ENCODE measurements around the gene ZNF423. TPM values are rescaled to one million over a fixed set of nuclear protein-coding genes. Genes with fewer than 3 reads are reported as not detected.

ZNF423 gene
- total RNA-seq, 4 donors from 2014 or later = 6.6 to 22.9 (median 8.6) TPM

DNA sequence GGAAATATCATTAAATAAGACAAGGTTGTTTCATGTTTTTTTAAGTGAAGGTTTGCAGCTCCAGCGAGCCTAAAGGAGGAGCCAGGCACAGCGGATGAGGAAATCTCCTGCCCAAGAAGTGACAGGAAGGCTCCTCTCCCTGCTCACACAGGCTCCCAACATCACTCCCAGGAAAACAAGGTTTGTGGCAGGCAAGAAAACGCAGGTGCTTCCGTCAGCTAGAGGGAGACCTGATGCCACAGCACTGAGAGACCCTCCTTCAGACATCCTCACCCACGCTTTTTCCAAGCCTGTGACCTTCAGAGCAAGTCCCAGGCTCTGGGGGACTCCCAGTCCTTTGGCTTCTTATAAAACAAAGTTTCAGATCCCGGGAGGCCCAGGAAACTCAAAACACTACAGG, 89.7 kb downstream of the ZNF423 start:
- DNase-seq (ENCODE audit: low spot score) = no peak
- no peak for ATAC-seq (ENCODE audit: low FRiP score)
- TF ChIP-seq, protein P1, sequence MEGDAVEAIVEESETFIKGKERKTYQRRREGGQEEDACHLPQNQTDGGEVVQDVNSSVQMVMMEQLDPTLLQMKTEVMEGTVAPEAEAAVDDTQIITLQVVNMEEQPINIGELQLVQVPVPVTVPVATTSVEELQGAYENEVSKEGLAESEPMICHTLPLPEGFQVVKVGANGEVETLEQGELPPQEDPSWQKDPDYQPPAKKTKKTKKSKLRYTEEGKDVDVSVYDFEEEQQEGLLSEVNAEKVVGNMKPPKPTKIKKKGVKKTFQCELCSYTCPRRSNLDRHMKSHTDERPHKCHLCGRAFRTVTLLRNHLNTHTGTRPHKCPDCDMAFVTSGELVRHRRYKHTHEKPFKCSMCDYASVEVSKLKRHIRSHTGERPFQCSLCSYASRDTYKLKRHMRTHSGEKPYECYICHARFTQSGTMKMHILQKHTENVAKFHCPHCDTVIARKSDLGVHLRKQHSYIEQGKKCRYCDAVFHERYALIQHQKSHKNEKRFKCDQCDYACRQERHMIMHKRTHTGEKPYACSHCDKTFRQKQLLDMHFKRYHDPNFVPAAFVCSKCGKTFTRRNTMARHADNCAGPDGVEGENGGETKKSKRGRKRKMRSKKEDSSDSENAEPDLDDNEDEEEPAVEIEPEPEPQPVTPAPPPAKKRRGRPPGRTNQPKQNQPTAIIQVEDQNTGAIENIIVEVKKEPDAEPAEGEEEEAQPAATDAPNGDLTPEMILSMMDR (IDR thresholded peaks at IDR 0.05) = no peak

DNA sequence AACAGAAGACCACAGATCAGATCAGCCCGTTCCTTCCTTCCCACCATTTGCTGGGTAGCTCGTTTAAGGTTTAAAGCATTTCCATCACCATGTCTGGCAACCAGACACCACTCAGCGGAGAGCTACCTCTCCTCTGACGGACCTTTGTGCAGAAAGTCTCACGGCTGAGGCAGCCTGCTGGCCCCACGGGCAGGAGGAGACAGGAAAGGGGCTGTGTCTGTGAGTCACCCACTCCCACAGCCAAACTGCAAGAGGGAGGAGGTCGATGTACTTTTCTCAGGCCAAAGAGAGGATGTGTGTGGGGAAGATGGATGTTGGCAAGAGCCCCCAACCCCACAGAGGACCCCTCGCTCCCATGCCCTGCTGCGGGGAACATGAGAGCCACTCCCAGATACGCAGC, 92.1 kb downstream of the ZNF423 start:
- DNase-seq (ENCODE audit: low spot score) (no peak), ATAC-seq (ENCODE audit: low FRiP score) (no peak)
- TF ChIP-seq, protein P1 (IDR thresholded peaks at IDR 0.05) = no peak

DNA sequence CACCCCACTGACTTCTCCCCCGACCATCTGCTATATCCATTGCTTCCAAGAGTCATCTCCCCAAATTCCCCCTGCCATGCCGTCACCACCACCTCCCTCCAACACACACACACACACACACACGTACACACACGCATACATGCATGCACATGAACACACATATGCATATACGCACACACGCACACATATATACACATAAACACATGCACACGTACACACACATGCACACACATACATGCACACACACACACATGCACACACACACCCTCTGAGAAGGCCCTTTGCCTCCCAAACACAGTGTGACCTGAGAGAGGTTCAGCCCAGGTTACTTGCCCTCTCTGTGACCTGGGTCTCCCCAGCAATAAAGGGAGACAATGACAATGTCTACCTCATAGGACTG, 95.1 kb downstream of the ZNF423 start:
- ATAC-seq (ENCODE audit: low FRiP score) (no peak), DNase-seq (ENCODE audit: low spot score) (no peak)
- TF ChIP-seq, protein P1 (IDR thresholded peaks at IDR 0.05) = no peak

DNA sequence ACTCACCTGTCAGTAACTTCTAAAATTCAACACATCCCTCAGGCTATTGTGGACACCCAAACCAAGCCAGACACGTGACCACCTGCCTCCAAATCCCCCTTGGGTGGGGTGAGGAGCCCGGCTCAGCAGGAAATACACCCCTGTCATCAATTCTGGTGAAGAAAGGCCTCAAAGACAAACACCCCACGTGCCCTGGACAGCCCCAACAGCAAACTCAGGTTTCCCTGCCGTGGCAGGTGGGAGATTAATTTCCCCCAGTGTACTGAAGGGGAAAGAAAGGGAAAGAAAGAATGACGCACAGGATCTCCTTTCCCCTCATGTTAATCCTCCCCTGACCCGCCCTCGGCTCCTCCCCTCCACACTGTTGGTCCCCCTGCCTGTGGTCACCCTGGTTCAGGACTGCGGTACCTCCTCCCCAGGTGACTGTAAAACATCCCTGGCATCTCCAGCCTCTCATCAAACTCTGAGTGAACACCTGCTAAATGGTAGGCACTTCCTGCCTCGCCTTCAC, 98.3 kb downstream of the ZNF423 start:
- DNase-seq (ENCODE audit: low spot score) (no peak), ATAC-seq (ENCODE audit: low FRiP score) (no peak)
- TF ChIP-seq, protein P1 (IDR thresholded peaks at IDR 0.05) = no peak

DNA sequence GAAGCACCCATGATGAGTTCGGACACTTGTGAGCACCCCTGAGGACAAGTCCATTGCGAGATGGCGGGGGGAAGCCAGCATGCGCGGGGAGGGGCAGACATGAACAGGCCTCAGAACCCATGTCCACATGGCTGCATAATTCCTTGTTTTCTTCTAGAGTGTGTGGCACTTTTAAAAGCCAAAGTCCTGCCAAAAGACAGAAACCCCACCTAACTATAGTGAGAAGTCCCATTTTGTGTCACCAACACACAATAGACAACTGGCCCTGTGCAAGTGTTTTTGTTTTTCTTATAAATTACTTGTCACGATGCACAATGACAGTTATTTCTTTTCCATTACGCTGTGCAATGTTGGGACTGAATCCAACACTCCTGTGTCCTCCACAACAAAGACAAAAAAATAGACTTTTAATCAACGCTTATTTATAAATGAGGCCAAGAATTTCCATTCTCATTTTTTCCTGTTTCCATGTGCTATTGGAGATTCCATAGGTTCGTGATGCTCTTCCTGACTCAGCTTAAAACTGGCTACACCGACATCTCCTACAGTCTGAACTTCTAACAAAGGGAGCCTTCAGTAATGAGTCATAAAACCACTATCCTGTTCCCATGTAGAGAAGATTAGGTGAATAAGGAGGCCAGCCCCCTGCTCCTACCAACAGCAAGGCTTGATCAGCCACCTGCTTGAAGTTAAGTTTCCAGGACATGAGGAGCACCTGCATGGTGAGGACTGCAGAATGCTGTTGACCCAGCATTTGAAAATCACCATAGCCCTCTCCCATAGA, 98.9 kb downstream of the ZNF423 start:
- TF ChIP-seq, protein P1 (IDR thresholded peaks at IDR 0.05) = no peak
- ATAC-seq (ENCODE audit: low FRiP score) (no peak), DNase-seq (ENCODE audit: low spot score) (no peak)

DNA sequence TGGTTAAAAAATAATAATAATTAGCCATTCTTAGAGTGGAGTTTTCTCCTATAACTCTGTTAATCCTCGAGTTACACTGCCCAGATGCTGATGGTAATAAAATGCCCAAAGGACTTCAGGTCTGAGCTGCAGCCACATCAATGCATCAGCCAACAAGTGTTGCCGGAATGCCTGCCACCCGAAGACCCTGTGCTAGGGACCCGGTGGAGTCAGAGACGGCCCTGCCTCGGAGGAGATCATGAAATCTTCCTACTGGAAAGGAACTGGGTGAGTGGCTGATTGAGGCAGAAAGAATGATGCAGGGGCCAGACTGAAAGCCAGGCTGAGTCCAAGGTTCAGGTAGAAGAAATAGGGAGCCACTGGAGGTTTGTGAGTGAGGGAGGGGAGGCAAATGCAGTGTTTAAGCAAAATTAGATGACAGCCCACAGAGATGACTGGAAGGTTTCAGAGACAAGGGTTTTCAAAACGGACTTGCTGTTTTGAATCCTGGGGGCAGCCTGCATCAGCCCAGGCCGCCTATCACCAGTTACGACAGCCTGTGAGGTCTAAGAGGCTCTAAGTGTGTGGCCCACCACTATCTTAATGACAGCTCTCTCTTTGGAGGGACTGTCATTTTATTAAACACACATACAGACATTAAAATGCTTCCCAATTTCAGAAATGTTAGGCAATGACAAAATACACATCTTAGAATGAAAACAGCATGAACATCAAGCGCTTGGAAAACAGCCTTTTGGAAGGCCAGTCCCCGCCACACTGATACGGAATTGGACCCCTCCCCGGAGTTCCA, 100.0 kb downstream of the ZNF423 start:
- DNase-seq (ENCODE audit: low spot score) = no peak
- TF ChIP-seq, protein P1 (IDR thresholded peaks at IDR 0.05) = no peak
- ATAC-seq (ENCODE audit: low FRiP score) = no peak
